Activated T-cell treated with anti-CD3 and anti-CD28 coated beads for 48 hours (primary cell): ENCODE results near the gene NAV1.
"Not testable (repeated sequence)": the region's sequence is repeated elsewhere in the genome, so short reads cannot be mapped to it uniquely, and the experiment has no call there.

Source experiments
- DNase-seq: peaks from one replicate; pipeline ENCODE4 v3.0.0-alpha.2; 2020; ENCODE audit warnings: low read depth

Gene NAV1

DNA sequence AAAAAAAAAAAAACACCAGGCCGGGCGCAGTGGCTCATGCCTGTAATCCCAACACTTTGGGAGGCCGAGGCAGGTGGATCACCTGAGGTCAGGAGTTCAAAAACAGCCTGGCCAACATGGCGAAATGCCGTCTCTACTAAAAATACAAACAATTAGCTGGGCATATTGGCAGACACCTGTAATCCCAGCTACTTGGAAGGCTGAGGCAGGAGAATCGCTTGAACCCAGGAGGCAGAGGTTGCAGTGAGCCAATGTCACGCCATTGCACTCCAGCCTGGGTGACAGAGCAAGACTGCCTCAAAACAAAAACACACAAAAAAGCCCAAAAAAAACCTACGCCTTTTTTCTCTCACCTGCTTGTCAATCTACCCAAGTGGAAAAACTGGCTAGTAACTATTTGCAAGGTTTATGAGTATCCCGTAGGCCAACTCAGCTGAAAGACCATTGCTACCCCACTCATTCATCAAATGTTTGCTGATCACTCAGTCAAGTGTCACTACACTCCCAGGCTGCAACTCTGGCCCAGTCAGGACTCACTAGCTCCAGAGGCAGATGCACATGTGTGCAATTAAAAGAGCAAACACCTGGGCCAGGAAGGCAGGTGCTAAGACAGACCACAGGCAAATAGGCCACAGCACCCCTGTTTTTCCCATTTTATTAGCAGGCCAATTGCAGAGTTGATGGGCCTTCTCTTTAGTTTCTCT is 34.0 kb upstream of the NAV1 start:
- no peak for DNase-seq

DNA sequence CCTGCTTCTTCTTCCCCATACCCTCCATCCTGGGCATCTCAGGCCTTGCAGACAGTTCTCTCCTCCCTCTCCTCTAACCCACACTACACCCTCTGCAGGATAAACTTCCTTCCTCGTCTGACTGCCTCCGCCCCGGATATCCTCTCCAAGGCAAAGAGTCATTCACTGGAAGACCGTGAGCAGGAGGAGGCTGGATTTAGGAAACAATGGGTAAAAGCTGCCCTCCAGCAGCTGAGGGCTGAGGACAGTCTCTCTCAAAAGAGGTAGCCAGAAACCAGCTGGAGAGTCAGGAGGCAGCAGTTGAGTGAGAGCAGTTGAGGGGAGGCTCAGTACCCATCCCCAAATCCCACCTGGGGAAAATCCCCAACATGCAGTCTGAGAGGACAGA is 33.4 kb upstream of the NAV1 start:
- no peak for DNase-seq

DNA sequence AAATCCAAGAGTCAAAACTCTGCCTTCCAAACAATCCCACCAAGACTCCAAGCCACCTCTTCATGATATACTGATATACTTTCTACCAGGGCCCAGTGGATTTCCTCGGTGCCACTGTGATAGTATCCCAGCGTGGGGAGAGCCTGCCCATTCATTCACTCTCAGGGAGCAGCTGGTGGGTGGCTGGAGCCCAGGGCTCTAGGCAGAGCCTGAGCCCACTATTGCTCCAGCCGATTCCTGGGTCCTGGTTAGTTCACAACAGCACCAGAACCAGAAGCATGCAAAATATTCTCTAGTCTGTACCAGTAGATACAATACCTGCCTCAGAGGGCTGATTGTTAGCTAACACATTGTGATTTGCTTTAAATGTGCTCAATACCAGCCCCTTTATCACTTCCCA is 32.8 kb upstream of the NAV1 start:
- DNase-seq = no peak

DNA sequence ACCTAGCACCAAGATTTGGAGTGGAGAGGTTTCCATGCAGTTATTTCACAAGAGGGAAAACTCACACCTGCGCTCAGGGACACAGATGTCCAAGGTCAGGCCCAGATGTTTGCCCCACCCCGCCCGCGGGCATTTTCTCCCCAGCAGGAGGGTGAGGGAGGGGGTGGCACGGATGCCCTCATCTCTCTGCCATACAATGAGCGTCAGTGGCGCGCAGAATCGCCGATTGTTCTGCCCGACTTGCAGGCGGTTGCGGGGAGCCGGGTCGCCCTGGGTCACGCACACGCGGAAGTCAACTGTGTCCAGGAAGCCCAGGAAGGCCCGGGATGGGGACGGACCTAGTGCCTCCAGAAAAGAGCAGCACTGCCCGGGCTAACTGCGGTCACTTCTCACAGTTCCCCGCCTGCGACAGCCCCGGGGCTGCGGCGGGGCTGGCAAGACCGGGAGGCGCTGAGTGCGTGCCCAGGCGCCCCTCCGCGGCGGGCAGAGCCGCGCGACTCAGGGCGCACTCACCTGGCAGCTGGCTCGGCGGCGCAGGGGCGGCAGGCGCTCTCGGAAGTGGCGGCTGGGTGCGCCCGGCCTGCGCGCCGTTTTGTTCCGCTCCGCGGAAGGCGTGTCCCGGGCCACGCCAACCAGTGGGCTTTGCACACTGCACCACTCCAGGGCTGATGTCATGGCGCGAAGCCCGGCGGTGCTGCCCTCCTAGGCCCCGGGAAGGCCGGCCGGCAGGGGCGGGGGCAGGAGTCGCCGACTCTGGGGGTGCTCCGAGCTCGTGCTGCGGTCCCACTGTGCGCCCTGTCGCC is 32.2 kb upstream of the NAV1 start, which contains the start of gene CSRP1:
Gene CSRP1 (minus strand): TSS at position 567 of the 803 bp plus-strand sequence. CDS start 10,820 bp downstream, outside the sequence.
- DNase-seq = peak; percentile 87

DNA sequence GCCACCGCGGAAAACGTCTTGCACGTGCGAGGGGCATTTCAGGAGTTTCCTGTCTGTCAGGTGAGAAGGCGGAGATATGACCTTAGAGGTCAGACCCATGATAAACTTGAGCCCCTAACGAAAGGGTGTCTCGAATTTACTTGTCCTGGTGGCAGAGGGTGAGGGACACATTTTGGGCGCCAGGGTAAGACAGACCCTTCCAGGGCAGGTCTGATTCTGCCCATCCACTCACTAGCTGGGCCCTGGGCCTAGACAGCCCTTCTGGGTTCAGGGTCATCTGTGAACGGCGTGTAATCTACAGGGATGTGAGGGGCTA is 31.6 kb upstream of the NAV1 start:
- DNase-seq = no peak

DNA sequence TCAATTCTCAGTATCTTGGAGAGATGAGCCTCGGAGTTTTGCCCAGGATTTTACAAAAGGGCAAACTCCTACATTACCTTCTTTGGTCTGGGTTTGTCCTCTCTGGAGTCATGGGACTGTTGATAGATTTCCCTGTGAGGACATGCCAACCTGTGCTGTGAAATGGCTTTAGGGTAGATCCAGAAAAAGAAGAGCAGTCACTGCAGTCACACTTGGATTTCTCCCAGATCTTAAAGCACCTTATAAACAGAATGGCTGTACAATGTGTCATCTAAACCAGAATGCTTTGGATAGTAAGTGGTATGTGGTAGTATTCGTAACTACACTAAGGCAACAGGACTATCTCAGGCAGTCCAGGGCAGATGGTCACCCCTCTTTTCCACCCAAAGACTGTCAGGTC is 30.1 kb upstream of the NAV1 start:
- DNase-seq = no peak

DNA sequence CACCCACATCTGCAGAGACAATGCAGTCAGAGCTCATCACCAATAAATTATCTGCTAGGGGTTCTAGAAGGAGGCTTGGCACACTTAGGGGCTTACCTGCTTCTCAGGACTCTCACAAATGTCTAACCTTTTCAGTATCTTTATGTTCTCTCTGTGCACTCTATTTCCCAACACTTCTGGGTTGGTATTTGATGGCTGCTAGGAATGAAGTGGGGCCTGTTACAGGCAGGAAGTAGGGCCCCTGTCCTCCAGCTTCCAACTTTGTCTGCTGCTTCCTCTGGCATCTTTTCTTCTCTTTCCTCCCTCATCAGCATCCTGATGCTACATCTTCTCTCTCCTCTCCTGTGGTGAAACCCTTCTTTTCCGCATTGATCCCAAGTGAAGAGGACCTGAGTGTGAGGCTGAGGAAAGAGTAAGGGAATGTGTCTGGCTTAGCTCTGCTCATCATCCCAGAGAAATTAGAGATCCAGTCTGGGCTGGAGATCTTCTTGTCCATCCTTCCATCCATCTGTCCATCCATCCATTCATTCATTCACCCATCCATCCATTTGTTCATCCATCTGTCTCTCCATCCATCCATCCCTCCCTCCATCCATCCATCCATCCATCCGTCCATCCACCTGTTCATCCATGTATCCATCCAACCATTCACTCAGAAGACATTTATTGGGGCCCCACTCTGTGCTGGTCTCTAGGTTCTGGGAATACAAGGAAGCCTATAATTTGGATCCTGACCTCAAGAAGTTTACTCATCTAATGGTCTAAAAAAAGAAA is 29.1 kb upstream of the NAV1 start:
- DNase-seq = no peak

DNA sequence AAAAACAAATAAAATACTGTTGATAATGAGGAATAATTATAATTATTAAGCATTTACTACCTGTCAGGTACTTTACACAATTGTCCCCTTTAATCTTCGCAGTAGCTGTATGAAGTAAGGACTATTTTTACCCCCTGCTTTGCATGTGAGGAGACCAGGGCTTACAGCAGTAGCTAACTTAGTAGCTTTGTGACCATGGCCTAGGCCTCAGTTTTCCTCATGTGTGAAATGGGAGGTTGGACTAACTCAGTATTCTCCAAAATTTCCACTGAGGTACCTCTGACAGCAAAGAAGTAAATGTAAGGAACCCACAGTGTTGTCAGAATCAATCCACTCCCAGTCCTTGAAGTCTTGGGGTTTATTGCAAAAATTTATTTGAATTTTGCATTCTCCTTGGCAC is 28.2 kb upstream of the NAV1 start:
- no peak for DNase-seq

DNA sequence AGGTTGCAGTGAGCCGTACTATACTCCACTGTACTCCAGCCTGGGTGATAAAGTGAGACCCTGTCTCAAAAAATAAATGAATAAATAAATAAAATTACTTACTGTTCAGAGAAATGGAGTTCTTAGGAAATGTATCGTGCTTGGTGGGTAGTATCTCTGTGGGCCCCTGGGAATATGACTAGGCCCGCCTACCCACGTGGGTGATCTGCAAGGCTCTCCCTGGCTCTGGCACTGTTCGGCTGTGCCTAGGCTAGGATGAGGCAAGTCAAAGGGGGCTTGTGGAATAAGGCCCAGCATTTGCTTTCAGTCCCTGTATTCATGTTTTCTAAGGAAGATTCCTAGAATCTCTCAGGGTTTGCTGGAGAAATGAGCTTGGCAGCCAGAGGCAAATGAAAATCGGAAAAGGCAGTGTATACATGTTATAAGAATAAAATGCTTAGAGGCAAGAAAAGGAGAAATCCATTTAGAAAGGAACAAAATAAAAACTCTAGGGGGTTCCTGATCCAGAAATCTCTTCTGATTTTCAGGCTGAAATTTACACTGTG is 27.5 kb upstream of the NAV1 start:
- DNase-seq = no peak

DNA sequence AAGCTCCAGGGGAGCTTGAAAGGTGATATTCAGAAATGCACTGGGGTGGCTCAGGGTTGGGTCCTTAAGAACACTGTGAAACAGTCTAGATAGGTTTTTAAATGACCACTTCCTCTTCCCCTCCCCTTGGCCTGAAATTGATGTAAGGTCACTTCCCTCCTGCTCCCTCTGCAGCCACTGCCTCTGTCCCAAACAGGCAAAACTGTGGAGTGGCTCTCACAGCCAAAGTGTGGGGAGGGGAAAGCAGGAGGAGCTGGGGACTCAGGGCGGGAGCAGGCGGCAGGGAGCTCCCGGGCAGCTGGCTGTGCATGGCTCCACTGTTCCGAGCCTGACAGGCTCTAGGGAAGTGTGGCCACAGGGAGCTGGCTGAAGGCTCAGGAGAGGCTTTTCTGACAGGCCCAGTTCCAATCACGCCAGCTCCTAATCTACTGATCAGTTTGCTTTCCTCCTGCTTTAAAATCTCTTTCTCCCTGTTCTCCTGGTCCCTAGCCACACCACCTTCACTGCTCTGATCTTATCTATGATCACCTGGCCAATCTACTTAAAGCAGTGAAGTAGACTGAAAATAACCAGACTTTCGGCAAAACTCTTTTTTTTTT is 26.9 kb upstream of the NAV1 start:
- DNase-seq = no peak

DNA sequence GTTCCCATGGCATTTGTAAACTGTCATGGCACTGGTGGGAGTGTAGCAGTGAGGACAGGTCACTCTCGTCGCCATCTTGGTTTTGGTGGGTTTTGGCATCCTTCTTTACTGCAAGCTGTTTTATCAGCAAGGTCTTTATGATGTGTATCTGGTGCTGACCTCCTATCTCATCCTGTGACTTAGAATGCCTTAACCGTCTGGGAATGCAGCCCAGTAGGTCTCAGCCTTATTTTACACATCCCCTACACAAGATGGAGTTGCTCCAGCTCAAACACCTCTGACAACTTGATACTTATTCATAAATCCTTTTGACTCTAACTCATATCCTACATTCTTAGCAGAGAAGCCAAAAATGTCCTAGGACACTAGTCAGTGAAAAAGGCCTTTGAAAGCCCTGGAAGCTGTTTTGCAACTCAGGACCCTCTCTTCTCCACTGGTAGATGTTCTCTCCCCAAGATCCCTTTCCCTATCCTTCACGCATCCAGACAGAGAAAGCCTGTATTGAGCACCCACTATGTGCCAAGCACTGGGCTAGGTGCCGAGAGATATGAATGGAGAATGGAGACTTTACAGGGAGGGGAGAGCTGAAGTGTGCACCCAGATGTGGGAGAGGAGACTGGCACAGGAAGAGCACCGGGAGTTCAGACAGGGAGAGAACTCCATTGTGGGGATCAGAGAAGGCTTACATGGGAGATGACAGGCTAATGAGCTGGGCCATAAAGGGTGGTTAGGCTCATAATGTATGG is 25.3 kb upstream of the NAV1 start:
- DNase-seq = no peak

DNA sequence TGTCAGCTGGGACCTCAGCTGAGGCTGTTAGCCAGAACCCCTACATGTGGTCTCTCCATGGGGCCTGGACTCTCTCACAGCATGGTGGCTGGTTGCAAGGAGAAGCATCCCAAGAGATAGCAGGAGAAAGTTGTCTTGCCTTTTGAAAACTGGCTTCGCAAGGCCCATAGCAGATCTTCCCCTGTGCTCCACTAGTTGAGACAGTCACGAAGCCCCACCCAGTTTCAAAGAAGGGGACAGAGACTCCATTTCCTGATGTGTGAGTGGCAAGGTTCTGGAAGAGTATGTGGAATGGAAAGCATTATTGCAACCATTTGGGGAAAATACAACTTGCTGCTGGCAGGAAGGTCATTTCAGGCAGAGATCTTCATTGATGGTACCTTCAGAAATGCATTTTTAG is 24.5 kb upstream of the NAV1 start:
- no peak for DNase-seq

DNA sequence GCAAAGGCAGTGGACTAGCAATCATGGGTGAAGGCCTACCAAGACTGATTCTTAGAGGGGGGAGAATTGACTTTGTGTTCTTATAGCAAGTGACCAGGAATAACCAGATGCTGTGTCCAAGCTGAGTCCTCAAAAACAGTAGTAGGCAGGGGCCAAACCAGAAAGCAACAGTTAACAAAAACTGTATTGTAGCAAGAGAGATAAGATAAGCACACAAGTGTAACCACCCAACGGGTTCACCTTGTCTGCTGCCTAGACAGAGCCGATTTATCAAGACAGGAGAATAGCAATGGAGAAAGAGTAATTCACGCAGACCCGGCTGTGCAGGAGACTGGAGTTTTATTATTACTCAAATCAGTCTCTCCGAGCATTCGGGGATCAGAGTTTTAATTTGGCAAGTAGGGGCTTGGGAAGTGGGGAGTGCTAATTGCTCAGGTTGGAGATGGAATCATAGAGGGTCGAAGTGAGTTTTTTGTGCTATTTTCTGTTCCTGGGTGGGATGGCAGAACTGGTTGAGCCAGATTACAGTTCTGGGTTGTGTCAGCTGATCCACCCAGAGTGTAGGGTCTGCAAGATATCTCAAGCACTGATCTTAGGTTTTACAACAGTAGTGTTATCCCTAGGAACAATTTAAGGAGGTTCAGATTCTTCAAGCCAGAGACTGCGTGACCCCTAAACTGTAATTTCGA is 23.7 kb upstream of the NAV1 start:
- no peak for DNase-seq

DNA sequence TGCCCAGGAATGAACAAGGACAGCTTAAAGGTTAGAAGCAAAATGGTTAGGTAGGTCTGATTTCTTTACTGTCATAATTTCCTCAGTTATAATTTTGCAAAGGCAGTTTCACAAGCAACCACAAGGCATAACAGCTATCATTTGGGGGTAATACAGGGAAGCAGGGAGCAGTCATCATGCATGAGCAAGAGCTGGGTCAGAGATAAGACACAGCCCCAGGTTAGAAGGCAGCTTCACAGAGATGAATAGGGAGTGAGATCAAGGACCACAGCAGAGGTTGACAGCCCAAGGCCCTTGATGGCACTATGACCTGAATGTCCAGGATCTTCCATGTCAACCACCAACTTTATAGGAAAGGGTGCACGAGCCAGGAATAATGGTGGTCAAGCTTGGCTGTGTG is 23.0 kb upstream of the NAV1 start:
- no peak for DNase-seq

DNA sequence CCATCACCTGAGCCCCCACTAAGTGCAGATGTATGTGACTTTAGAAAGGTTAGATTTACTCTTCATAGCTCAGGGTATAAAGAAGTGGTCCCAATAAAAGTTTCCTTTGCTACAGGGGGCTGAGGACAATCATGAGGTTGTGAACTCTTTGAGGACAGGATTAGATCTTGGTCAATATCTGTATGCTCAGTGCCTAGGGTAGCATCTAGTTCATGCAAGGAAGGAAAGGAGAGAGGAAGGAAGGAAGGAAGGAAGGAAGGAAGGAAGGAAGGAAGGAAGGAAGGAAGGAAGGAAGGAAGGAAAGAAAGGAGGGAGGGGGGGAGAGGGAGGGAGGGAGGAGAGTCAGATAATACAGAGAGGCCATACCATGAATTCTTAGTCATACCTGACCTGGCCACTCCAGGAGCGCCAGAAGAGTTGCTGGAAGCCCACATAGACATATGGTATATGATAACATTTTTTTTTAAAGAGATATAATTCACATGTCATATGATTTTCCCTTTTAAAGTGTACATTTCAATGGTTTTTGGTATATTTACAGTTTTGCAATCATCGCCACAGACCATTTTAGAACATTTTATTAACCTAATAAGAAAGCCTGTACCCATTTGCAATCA is 22.3 kb upstream of the NAV1 start:
- no peak for DNase-seq

DNA sequence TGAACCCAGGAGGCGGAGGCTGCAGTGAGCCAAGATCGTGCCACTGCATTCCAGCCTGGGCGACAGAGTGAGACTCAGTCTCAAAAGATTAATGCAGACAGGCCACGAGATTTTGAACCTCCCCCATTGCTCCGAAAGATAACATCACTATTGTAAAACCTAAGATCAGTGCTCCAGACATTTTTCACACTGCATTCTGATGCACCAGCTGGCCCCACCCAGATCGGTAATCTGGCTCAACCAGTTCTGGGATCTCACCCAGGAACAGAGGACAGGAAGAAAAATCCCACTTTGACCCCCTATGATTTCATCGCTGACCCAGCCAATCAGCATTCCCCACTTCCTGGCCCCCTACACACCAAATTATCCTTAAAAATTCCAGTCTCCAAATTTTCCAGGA is 21.3 kb upstream of the NAV1 start:
- DNase-seq = no peak

DNA sequence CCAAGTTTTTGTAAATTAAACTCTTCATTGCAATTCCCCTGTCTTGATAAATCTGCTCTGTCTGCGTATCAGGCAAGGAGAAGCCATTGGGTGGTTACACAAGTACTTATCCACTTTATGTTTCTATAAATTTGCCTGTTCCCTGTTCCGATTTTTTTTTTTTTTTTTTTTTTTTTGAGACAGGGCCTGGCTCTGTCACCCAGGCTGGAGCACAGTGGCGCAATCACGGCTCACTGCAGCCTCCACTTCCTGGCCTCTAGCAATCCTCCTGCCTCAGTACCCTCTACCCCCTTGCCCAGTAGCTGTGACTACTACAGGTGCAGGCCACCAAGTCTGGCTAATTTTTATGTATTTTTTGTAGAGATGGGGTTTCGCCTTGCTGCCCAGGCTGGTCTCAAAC is 20.9 kb upstream of the NAV1 start:
- DNase-seq = no peak

DNA sequence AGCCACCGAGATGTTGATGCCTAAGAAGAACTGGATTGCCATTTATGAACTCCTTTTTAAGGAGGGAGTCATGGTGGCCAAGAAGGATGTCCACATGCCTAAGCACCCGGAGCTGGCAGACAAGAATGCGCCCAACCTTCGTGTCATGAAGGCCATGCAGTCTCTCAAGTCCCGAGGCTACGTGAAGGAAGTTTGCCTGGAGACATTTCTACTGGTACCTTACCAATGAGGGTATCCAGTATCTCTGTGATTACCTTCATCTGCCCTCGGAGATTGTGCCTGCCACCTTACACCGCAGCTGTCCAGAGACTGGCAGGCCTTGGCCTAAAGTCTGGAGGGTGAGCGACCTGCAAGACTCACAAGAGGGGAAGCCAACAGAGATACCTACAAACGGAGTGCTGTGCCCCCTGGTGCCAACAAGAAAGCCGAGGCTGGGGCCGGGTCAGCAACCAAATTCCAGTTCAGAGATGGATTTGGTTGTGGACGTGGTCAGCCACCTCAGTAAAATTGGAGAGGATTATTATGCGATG is 18.8 kb upstream of the NAV1 start:
- DNase-seq = not testable (repeated sequence)

DNA sequence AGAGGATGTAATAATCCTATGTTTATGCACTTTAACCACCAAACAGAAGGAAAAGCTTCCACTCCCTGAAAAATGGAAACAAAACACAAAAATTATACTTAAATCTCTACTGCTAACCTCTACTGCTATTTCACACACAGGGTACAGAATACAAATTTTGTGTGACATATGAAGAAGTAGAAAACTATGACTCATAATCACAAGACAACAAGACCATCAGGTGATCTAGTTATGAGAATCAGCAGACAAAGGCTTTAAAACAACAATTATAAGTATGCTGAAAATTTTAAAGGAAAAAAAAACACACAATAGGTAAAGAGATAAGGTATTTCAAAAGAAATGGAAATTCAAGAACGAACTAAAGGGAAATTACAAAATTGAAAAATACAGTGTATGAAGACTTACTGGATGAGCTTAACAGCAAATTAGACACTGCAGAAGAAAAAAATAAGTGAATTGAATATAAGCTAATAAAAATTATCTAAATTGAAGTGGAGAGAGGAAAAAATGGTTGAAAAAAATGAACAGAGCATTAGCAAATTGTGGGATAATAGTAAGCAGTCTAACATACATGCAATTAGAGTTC is 13.6 kb upstream of the NAV1 start:
- no peak for DNase-seq

DNA sequence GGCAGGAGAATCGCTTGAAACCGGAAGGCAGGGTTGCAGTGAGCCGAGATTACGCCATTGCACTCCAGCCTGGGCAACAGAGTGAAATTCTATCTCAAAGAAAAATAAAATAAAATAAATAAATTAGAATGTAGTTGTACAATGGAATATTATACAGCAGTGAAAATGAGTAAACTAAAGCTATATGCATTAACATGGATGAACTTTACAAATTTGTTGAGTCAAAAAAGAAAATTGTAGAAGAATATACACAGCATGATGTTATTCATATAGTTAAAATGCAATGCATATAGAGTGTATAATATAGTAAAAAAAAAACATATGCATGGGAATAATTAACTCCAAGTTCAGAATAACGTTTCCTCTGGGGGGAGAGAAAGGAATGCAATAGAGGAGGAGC is 11.0 kb upstream of the NAV1 start:
- no peak for DNase-seq
